ACHN (cell line): Measurements from ENCODE around the gene OR1L1.

ENCODE experiments used
- DNase-seq: peaks from one replicate; pipeline ENCODE4 v3.0.0-alpha.2; 2015
- in situ Hi-C: cut with HindIII; loops from 2 replicates; pipeline ENCODE4 v1.10.0; 2017; ENCODE audit warnings: low sequenced_read_pairs, low pct_ligation_motif_present, low pct_unique_long_range_greater_than_20kb

OR1L1 gene, protein sequence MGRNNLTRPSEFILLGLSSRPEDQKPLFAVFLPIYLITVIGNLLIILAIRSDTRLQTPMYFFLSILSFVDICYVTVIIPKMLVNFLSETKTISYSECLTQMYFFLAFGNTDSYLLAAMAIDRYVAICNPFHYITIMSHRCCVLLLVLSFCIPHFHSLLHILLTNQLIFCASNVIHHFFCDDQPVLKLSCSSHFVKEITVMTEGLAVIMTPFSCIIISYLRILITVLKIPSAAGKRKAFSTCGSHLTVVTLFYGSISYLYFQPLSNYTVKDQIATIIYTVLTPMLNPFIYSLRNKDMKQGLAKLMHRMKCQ

DNA sequence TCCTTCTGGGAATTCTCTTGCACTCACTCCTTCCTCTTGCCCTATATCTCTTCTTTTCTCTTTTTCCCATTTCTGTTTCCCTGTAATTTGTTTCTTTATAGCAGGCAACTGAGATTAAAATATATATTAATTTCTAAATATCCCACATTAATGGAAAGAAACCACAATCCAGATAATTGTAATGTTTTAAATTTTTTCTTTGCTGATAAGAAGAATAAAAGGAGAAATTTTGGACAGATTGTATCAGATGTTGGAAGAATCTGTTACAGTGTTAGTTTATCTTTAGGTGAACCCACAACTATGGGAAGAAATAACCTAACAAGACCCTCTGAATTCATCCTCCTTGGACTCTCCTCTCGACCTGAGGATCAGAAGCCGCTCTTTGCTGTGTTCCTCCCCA, at the start of gene OR1L1:
TSS of gene OR1L1 (plus strand) at position 301 of the 400 bp plus-strand sequence. CDS start at position 301, 0 bp downstream.
- in situ Hi-C loops: no loop called here
- no peak for DNase-seq

DNA sequence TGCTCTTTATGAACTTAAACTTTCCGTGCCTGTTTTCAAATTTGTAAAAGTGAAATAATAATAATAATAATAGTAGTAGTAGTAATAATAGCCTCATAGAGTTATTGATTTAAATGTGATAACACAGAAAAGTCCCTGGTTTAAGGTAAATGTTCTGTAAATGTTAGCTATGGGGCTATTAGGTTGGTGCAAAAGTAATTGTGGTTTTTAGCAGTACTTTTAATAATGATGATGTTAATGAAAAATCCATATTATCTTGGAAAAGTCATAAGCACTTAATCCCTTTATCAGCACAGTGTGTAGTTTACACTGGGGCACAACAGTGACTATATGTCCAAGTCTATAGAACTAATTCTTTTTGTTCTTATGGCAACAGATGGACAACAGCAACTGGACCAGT, 47.2 kb upstream of the OR1L1 start, which contains the start of gene OR1Q1:
TSS of gene OR1Q1 (plus strand) at position 377 of the 400 bp plus-strand sequence. CDS start at position 377, 0 bp downstream.
- in situ Hi-C loops: no loop called here
- DNase-seq: no peak

DNA sequence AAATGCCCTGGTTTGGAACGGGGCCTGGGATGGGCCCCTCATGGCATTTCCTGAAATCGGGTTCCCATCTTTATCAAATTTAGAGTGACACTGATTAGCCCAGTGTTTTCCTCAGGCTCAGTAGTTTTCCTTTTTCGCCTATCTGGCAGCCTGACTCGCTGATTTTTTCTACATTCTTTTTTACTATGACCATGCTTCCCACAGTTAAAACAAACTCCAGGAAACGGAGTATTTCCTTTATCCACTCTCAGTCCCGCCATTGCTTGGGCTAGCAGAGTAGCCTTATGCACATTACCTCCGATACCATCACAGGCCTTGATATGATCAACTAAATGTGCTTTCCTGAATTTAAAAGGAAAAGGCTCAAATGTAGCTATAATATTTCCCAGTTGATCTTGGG, 41.5 kb upstream of the OR1L1 start:
- in situ Hi-C loops: no loop called here

DNA sequence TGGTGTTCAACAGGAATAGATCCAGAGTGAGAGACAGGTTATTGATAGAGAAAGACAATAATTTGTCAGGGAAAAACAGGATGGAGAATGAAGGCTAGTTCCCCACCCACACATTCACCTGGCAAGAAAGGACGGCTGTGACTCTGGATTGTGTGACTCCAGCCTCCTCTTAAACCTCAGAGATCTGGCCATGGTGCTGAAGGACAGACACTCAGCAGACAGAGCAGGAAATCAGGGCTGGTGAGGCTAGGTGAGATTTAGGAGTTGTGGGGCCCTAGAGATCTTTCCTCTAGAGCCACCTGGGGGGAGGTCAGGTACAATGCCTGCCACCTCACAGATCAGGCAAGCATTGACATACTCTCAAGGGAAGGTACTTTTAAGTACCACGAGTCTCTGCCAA, 19.3 kb upstream of the OR1L1 start:
- in situ Hi-C loops: no loop called here
- no peak for DNase-seq

More for the DNA sequence above, 41.5 kb upstream of the OR1L1 start:
- DNase-seq: no peak

DNA sequence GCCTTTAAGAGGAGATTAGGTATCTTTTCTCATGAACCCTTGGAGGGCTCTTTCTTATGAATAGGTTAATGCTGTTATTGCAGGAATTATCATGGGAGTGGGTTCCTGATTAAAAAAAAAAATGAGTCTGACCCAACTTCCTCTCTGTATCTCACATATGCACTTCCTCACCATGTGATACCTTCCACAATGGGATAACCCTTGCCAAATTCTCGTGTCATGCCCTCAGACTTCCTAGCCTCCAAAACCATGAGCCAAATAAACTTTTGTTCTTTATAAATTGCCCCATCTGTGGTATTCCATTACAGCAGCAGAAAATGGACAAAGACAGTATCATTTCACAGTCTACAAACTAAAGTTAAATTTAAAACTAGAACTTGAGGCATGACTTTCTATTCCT, 5.1 kb upstream of the OR1L1 start:
- in situ Hi-C loops: no loop called here
- no peak for DNase-seq

DNA sequence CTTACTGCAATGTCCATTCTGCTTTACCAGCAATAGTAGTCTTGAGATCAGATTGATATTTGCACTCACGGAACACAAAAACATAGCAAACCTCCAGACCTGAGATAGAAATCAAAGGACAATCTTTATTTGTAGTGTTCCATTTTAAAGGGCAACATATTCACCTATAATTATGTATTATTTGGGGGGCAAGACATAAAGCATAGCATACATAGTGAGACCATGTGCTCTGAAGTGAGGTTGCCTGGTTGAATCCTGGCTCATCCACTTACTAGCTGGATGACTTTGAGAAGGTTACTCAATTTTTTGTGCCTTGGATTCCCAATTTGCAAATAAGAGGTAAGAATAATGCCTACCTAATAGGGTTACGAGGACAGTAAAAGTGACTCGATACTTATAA, 4.0 kb upstream of the OR1L1 start, which contains the start of gene OR1B1:
TSS of gene OR1B1 (minus strand) at position 101 of the 400 bp plus-strand sequence.
- in situ Hi-C loops: no loop called here

DNA sequence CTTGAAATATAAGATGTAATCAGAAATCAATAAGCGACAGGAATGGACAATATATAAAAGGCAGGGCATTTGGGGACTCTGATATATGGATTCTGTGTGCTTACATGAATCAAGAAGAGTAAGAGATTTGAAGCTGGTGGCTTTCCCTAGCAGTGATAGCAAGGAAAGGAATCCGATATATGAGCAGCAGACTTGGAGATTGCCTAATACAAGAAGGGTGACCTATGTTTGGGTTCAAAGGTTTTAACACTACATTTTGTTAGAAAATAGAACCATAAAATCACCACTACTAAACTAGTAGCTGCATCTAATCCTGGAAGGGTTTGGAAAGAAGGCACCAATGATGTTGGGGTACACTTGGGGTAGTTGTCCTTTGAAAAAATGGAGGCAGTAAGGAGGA, 11.0 kb downstream of the OR1L1 start:
- no peak for DNase-seq
- in situ Hi-C loops: no loop called here

More for the DNA sequence above, 4.0 kb upstream of the OR1L1 start, which contains the start of gene OR1B1:
- no peak for DNase-seq

DNA sequence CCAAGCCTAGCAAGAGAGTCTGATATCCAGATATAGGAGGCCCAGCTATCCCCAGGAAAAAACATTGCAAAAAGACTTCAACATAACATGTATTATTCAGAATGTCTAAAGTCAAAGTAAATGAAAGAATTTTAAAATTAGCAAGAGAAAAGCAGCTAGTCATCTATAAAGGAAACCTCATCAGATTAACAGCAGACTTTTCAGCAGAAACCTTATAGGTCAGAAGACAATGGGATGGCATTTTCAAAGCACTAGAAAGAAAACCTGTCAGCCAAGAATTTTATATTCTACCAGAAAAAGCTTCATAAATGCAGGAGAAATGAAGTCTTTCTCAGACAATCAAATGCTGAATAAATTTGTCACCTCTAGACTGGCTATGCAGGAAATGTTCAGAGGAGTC, 23.3 kb downstream of the OR1L1 start:
- no peak for DNase-seq
- in situ Hi-C loops: no loop called here

DNA sequence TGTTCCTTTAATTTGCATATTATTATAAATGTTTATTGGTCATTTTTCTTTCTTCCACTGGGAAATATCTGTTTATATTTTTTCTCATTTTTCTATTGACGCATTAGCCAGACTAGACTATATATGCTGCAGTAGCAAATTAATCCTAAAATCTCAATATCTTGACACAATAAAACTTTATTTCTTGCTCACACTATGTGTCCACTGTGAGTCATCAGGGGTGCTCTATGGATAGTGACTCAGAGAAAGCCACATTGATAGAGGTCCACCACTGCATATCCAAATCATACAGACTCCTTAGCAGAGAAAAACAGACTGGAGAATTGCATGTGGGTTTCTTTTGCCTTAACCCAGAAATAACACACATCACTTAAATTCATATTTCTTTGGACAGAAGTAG, 34.2 kb downstream of the OR1L1 start:
- in situ Hi-C loops: no loop called here
- DNase-seq: no peak
